Type B pancreatic cell (in vitro differentiated cells): ENCODE data around the gene EFCAB6. TPM values are rescaled to one million over a fixed set of nuclear protein-coding genes. Genes with fewer than 3 reads are reported as not detected.

Source experiments
- DNase-seq: peaks from one replicate; pipeline ENCODE4 v3.0.0; 2021; ENCODE audit warnings: mixed read lengths; ENCODE audit not compliant: unreplicated experiment; ENCODE audit errors: extremely low spot score
- H3K27ac Mint-ChIP-seq: 2 replicates; pipeline ENCODE4 v1.8.0; 2021; ENCODE audit warnings: mild to moderate bottlenecking, mixed read lengths
- H3K27me3 Mint-ChIP-seq: 2 replicates; pipeline ENCODE4 v1.8.0; 2021; ENCODE audit warnings: mixed read lengths
- H3K36me3 Mint-ChIP-seq: 2 replicates; pipeline ENCODE4 v1.8.0; 2021; ENCODE audit warnings: mixed read lengths
- H3K4me1 Mint-ChIP-seq: one replicate; pipeline ENCODE4 v1.8.0; 2021; ENCODE audit warnings: mixed read lengths; ENCODE audit not compliant: unreplicated experiment
- H3K4me3 Mint-ChIP-seq: 2 replicates; pipeline ENCODE4 v1.8.0; 2021; ENCODE audit warnings: mild to moderate bottlenecking, mixed read lengths
- H3K9me3 Mint-ChIP-seq: 2 replicates; pipeline ENCODE4 v1.8.0; 2021; ENCODE audit warnings: mixed read lengths
- total RNA-seq: library from RNA; stranded (reverse); gene quantifications from 2 replicates; pipeline ENCODE4 v1.2.1, GENCODE V29; 2021; ENCODE audit warnings: low replicate concordance
- TF ChIP-seq, protein P1 (sequence below): fragments of 200-600 bp; sonication (generic); conservative IDR thresholded peaks from 2 replicates; pipeline ENCODE4 v1.5.0; 2021; ENCODE audit warnings: antibody characterized with exemption, mild to moderate bottlenecking

EFCAB6 gene
- total RNA-seq, 1 donor from 2014 or later: 5.3 TPM

DNA sequence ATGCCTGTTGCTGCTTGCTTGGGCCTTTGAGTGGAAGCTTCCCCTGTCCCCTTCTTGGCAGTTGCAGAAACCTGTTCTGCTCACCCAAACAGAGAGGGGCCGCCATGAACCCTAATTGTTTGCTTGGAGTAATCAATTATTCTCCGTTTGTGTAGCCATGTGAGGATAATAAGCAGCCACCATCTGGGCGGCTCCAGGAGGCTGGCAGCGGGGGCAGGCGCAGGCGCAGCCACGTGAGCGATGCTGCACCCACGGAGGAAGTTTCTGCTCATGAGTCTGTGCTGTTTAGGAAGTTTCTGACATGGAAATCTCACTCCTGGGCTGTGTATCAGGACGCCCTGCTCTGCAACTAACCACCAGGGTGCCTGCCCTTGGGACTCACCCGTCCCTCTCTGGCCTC is 310.2 kb downstream of the EFCAB6 start:
- no peak overlapping the region for H3K4me3 Mint-ChIP-seq
- H3K9me3 Mint-ChIP-seq: peaks cover 3% of the 10 kb centered on the region
- TF ChIP-seq, protein P1, sequence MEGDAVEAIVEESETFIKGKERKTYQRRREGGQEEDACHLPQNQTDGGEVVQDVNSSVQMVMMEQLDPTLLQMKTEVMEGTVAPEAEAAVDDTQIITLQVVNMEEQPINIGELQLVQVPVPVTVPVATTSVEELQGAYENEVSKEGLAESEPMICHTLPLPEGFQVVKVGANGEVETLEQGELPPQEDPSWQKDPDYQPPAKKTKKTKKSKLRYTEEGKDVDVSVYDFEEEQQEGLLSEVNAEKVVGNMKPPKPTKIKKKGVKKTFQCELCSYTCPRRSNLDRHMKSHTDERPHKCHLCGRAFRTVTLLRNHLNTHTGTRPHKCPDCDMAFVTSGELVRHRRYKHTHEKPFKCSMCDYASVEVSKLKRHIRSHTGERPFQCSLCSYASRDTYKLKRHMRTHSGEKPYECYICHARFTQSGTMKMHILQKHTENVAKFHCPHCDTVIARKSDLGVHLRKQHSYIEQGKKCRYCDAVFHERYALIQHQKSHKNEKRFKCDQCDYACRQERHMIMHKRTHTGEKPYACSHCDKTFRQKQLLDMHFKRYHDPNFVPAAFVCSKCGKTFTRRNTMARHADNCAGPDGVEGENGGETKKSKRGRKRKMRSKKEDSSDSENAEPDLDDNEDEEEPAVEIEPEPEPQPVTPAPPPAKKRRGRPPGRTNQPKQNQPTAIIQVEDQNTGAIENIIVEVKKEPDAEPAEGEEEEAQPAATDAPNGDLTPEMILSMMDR: no peak
- H3K4me1 Mint-ChIP-seq: no peaks in the 10 kb centered on the region
- no peaks in the 10 kb centered on the region for H3K27me3 Mint-ChIP-seq
- no peak for DNase-seq
- no peak overlapping the region for H3K27ac Mint-ChIP-seq
- H3K36me3 Mint-ChIP-seq: no peaks in the 10 kb centered on the region

DNA sequence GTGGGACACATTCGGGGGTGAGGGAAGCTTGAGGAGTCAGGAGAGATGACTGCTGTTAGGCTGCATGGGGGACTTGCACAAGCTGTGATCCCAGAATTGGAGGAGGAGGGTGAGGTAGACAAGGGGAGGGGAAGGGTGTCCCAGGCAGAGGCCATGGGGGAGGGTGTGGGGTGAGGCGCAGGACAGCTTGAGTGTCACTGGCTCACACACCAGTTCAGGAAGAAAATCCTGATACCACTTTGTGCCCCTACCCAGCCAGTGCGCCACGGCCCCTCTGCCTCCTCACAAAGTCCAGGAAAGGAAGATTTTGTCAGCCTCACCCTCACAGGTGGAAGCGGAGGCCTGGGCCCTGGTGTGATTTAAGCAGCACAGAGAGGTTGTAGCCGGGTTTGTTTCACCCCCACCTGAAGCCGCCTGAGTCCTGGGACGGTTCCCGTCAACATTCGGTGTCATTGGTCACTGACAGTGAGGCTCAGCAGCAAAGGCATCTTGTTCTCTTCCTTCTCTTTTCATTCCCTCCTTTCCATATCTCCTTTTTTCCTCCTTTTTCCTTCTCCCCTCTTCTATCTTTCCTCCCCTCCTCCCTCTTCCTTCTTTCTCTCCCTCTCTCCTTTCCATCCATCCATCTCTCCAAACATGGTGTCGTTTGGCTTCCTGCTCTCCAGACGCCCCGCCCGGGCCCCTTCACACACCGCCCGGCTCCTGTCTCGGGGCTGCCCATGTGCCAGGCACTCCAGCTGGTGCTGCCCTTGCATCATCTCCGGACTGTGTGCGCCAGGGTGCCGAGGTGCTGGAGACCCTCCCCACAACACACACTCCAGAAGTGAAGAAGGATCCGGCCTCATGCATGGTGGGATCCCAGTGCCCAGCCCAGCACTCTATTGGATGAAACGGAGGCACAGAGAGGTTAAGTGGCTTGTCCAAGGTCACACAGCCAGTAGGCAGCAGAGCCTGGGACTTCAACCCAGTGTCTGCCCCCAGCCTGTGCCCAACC is 311.0 kb downstream of the EFCAB6 start:
- Mint-ChIP-seq H3K36me3 (no peaks in the 10 kb centered on the region), H3K27me3 (no peaks in the 10 kb centered on the region), H3K27ac (no peak overlapping the region), H3K9me3 (peaks cover 3% of the 10 kb centered on the region), H3K4me3 (no peak overlapping the region), H3K4me1 (no peaks in the 10 kb centered on the region)
- DNase-seq: no peak
- TF ChIP-seq, protein P1: no peak

DNA sequence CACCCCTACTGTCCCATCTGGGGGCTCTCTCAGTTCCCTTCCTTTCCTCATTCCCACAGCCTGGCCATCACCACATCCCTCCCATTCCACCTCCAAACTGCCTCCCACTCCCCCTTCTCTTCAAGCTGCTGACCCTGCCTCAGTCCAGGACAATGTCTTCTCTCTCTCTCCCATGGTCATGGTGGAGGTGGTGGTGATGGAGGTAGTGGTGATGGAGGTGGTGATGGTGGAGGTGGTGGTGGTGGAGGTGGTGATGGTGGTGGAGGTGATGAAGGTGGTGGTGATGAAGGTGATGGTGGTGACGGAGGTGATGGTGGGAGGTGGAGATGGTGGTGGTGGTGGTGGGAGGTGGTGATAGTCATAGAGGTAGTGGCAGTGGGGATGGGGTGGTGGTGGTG is 313.2 kb downstream of the EFCAB6 start:
- no peaks in the 10 kb centered on the region for H3K27me3 Mint-ChIP-seq
- no peaks in the 10 kb centered on the region for H3K36me3 Mint-ChIP-seq
- H3K4me3 Mint-ChIP-seq: no peak overlapping the region
- TF ChIP-seq, protein P1: no peak
- no peak overlapping the region for H3K27ac Mint-ChIP-seq
- peaks cover 3% of the 10 kb centered on the region for H3K9me3 Mint-ChIP-seq
- DNase-seq: no peak
- no peaks in the 10 kb centered on the region for H3K4me1 Mint-ChIP-seq

DNA sequence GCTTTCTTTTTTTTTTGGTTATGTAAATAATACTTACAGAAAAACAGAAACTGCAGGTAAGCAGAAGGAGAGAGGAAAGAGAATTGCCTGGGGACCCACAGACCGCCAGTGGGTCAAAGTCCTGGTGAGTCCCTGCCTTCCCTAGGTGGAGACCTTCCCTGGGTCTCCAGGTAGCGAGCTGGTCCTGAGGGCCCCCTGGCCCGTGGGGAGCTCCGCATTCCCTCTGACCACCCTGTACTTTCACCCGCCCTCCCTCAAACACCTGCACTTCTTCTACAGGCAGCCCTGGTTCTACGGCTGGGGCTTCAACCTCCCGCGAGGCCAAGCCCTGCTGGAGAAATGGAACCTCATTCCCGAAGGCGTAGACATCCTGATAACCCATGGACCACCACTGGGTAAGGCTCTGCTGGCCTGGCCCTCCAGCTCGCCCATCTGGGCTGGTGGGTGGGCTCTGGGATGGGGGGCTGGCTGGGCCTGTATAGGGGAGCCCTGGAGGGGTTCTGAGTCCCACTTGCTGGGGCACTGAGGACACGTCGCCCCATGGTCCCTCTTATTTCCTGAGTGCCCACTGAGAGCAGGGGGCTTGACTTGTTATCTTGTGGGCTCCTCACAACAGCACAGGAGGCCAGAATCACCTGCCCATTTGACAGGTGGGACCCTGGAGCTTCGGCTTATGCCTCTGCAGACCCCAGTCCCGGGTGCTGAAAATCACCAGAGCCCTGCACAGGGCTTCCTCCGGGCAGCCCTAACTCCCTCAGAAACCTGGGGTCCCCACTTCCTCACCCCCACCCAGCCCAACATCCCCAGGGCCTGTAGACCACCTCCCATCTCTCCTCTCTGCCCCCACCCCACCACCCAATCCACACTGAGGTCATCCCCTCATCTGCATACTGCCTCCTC is 313.9 kb downstream of the EFCAB6 start:
- H3K4me3 Mint-ChIP-seq: no peak overlapping the region
- H3K27ac Mint-ChIP-seq: no peak overlapping the region
- no peaks in the 10 kb centered on the region for H3K4me1 Mint-ChIP-seq
- H3K36me3 Mint-ChIP-seq: no peaks in the 10 kb centered on the region
- DNase-seq: no peak
- H3K27me3 Mint-ChIP-seq: no peaks in the 10 kb centered on the region
- TF ChIP-seq, protein P1: no peak
- H3K9me3 Mint-ChIP-seq: peaks cover 3% of the 10 kb centered on the region

DNA sequence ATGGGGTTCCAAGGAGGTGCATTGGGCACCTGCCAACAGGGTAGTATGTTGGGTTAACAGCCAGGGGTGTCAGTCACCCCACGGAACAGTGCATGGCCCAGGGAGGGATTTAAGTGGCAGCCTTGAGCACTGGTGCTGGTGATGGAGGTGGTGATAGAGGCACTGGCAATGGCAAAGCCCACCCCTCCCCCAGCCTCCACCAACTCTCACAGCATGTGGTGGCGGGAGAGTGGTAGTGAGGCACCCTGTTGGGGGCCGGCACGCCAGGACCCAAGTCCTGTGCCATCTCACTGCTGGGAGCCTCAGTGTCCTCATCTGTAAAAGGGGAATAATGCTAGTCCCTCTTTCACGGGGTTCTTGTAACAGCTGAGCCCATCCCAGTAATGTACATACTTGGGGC is 318.8 kb downstream of the EFCAB6 start:
- Mint-ChIP-seq H3K36me3 (no peaks in the 10 kb centered on the region), H3K4me1 (no peaks in the 10 kb centered on the region), H3K4me3 (no peak overlapping the region), H3K27me3 (peaks cover 6% of the 10 kb centered on the region), H3K9me3 (peaks cover 3% of the 10 kb centered on the region), H3K27ac (no peak overlapping the region)
- TF ChIP-seq, protein P1: no peak
- DNase-seq: no peak
